ENCODE results near the gene STARD13.
A peak's percentile ranks its signal among the peaks of the same experiment; 100 is the strongest.

The STARD13 gene

GRCh38 chr13:33217256-33217655 is 68.3 kb downstream of the STARD13 start:
- DNase-seq = peak; percentile 7

- peak; percentile 3 for DNase-seq
These were observed 71.8 kb downstream of the STARD13 start for GRCh38 chr13:33213797-33214196.

- DNase-seq = no peak
These were observed 72.4 kb downstream of the STARD13 start for GRCh38 chr13:33213024-33213768.

GRCh38 chr13:33212396-33212795 is 73.2 kb downstream of the STARD13 start:
- no peak for DNase-seq

GRCh38 chr13:33210090-33210489 is 75.5 kb downstream of the STARD13 start:
- no peak for DNase-seq

GRCh38 chr13:33208290-33209220 is 77.0 kb downstream of the STARD13 start:
- DNase-seq = peak; percentile 97

GRCh38 chr13:33207615-33207961 is 78.0 kb downstream of the STARD13 start:
- peak; percentile 92 for DNase-seq

- DNase-seq = peak; percentile 43
These were observed 78.5 kb downstream of the STARD13 start for GRCh38 chr13:33206945-33207614.

GRCh38 chr13:33206425-33206824 is 79.1 kb downstream of the STARD13 start:
- peak; percentile 11 for DNase-seq

GRCh38 chr13:33205804-33206221 is 79.7 kb downstream of the STARD13 start:
- DNase-seq = peak; percentile 40

- no peak for DNase-seq
These were observed 80.3 kb downstream of the STARD13 start for GRCh38 chr13:33205224-33205623.

GRCh38 chr13:33204130-33204927 is 81.2 kb downstream of the STARD13 start:
- no peak for DNase-seq

- no peak for DNase-seq
These were observed 82.8 kb downstream of the STARD13 start for GRCh38 chr13:33202644-33203169.

GRCh38 chr13:33201659-33202058 is 83.9 kb downstream of the STARD13 start:
- DNase-seq = no peak

GRCh38 chr13:33199289-33199850 is 86.2 kb downstream of the STARD13 start:
- no peak for DNase-seq

GRCh38 chr13:33197541-33197971 is 88.0 kb downstream of the STARD13 start:
- DNase-seq = no peak

- DNase-seq = no peak
These were observed 88.8 kb downstream of the STARD13 start for GRCh38 chr13:33196767-33197166.

GRCh38 chr13:33195693-33196464 is 89.7 kb downstream of the STARD13 start:
- no peak for DNase-seq

- peak; percentile 29 for DNase-seq
These were observed 90.5 kb downstream of the STARD13 start for GRCh38 chr13:33194820-33195692.

- DNase-seq = peak; percentile 16
These were observed 92.1 kb downstream of the STARD13 start for GRCh38 chr13:33193428-33193974.
